Heart left ventricle (tissue), 13 donors: ENCODE data around the gene PLAC9.

Source experiments
- POLR2A ChIP-seq, 2 donors: fragments of 450-650 bp; IDR thresholded peaks; one replicate each; pipeline ENCODE4 v1.6.1; 2017; ENCODE audit warnings: antibody characterized with exemption in 2 of 2, mild to moderate bottlenecking in 2 of 2, moderate library complexity in 2 of 2
- TF ChIP-seq, protein P1 (sequence below), 12 donors: fragments of 200-600 bp; sonication (generic) in 4 of 12; IDR thresholded peaks; one replicate each; pipeline versions ENCODE4 v1.5.0 to v1.8.0; 2018 to 2022; ENCODE audit warnings: antibody characterized with exemption in 12 of 12, mild to moderate bottlenecking in 5 of 12
- donor health status: ischemic (EF 13 %, LVEDD 7.1; RV severe dilation, severe dysfunction).
- donor health status: DM: no; HTN: yes; CAD: no.
- donor health status: DM: no; HTN: no; CAD: no.
- donor health status: ischemic (EF 25% LVEDD 6.9; RV normal size, moderate dysfunction).
- donor health status: ischemic (EF 25% LVEDD 5.7; RV mildly dilated, moderate dysfunction).
- donor health status: ischemic (EF 35%, LVEDD 5.7; RV mildly dilated, moderate dysfunction).
- donor health status: nonischemic (EF 11% LVEDD 7.7; RV severe dilation, severe dysfunction).
- donor health status: DM: yes; HTN: yes; CAD: no.
- donor health status: PGD.
- donor health status: ischemic (EF 29% LVEDD 5.4; RV normal size, mild dysfunction).
- donor health status: nonischemic (EF 23%, LVEDD 6.1; RV moderate dilation, normal function).

DNA sequence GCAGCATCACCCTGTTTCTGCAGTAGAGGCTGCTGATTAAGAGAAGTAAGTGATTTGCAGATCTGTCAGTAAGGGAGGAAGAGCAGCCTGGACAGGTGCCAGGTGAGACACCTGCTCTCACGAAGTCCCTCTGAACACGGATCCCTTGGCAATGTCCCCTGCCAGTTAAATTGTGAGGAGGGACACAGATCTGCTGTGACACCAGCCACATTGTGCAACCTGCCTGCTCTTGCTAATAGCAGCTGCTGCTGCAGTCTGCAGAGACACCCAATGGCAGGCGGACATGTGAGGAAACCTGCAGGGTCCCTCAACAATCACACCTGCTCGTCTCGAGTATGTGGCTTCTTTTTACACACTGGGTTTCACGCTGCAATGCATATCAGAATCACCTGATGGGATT lies 40.9 kb downstream of the PLAC9 start:
- TF ChIP-seq, protein P1, sequence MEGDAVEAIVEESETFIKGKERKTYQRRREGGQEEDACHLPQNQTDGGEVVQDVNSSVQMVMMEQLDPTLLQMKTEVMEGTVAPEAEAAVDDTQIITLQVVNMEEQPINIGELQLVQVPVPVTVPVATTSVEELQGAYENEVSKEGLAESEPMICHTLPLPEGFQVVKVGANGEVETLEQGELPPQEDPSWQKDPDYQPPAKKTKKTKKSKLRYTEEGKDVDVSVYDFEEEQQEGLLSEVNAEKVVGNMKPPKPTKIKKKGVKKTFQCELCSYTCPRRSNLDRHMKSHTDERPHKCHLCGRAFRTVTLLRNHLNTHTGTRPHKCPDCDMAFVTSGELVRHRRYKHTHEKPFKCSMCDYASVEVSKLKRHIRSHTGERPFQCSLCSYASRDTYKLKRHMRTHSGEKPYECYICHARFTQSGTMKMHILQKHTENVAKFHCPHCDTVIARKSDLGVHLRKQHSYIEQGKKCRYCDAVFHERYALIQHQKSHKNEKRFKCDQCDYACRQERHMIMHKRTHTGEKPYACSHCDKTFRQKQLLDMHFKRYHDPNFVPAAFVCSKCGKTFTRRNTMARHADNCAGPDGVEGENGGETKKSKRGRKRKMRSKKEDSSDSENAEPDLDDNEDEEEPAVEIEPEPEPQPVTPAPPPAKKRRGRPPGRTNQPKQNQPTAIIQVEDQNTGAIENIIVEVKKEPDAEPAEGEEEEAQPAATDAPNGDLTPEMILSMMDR (IDR thresholded peaks at IDR 0.05), result no peak
- TF ChIP-seq POLR2A (IDR thresholded peaks at IDR 0.05), result no peak
